GM19025 (cell line): ENCODE data around the gene SYCP2L.
"Not testable (repeated sequence)": the region's sequence is repeated elsewhere in the genome, so short reads cannot be mapped to it uniquely, and the experiment has no call there.

Experiments used
- ATAC-seq: cut with Tn5 transposase; IDR thresholded peaks from one replicate; pipeline ENCODE4 v1.9.1; 2021; ENCODE audit warnings: mild to moderate bottlenecking, low read depth, moderate library complexity; ENCODE audit not compliant: unreplicated experiment

Gene SYCP2L

DNA sequence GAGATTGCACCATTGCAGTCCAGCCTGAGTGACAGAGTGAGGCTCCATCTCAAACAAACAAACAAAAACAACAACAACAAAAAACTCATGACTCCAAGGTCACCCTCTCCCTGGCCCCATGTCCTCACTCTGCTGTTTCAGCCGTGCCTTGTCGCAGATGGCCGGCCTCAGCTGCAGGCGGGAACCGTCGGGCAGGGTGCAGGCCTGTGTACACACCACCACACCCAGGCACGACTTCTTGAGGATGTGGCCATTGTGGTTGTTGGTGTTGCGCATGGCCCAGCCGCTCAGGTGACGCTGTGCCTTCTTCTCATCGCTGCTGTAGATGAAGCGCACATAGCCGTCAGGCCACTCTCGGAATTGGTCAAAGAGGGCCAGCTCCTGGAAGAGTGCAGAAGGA is 9.8 kb upstream of the SYCP2L start:
- ATAC-seq = no peak

DNA sequence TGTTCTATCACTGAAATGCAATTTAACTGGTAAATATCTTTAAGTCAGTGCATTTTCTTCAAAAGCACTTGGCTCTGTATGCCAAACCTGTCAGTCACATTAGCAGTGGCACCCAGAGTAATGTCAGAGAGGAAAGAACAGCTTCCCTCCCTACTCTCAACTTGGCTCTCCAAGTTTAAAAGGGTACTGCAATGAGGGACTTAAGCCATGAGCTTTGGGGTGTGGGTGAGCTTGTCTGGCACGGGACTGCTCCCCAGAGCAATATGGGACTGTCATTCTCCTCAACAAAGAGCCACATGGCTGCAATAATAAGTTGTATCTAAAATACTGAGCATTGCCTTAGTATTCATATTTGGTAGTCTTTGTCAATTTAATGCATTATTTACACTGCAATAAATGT is 9.0 kb upstream of the SYCP2L start:
- ATAC-seq = no peak

- ATAC-seq = no peak
Measured at GRCh38 chr6:10880366-10880765, 6.5 kb upstream of the SYCP2L start.

DNA sequence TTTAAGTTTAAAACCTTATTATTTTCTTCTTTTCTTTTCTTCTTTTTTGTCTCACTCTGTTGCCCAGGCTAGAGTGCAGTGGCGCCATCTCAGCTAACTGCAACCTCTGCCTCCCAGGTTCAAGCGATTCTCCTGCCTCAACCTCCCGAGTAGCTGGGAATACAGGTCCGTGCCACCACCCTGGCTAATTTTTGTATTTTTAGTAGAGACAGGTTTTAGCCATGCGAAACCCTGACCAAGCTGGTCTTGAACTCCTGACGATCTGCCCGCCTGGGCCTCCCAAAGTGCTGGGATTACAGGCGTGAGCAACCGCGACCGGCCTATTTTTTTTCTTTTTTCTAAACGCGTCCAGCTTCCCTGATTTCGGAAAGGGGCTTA is 4.6 kb upstream of the SYCP2L start:
- not testable (repeated sequence) for ATAC-seq

DNA sequence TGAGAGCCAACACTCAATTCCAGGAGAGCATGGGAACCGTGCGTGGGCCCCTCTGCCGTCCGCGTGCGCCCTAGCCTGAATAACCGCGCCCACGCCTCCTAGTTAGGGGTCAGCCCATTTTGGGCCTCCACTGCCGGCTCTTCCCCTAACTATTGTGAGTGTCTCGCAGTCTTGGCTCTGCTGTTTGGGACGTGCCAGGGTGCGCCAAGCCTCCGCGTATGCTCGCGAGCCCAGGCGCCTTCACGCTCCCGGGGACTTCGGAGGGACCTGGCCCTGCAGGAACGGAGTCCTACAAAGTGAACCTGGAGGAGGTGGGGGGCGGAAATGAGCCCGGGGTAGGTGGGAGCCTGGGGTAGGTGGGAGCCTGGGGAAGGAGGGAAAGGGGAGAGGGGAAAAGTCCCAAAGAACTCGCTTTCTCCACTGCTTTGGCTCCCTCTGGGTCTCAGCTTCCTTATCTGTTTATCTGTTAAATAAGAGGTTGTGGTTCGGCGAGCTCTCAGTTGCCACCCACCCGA is 4.1 kb upstream of the SYCP2L start:
- ATAC-seq = no peak

DNA sequence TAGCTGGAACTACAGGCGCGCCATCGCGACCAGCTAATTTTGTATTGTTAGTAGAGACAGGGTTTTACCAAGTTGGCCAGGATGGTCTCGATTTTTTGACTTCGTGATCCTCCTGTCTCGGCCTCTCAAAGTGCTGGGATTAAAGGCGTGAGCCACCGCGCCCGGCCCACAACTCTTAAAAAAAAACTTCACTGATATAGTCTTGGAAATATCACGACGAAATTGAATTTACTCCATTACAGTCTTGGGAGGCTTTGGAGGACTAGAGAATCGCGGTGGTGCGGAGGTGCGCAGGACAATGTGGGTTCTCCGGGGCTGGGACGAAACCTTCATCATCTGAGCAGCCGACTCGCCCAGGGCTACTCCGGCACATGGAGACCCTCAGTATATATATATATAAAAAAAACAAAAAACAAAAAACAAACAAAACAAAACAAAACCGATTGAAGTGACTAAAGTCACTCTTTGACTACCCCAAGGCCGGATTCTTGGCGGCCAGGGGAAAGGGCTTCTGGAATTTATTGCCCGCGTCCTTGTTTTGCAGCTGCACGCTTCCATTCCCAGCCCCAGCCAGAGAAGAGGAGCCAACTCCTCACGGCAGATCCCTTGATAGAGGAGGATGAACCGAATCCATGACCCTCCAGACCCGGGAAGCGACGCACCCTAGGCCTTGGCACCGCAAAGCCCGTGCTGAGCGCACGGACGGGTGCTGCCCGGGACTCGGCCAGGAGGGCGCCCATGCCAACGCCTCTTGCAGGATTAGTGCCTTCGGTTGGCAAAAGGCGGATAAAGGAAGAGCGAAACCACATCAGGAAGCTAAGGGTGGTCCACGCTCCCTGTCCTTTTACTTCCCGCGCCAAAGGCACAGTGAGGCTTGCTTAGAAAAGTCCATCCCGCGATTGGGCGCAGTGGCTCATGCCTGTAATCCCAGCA is 3.3 kb upstream of the SYCP2L start:
- ATAC-seq = no peak

GRCh38 chr6:10884245-10884972 is 2.4 kb upstream of the SYCP2L start:
- no peak for ATAC-seq

GRCh38 chr6:10886365-10886690 is 524 bp upstream of the SYCP2L start:
- not testable (repeated sequence) for ATAC-seq

- no peak for ATAC-seq
Measured at GRCh38 chr6:10890151-10890550, 3.3 kb downstream of the SYCP2L start.

DNA sequence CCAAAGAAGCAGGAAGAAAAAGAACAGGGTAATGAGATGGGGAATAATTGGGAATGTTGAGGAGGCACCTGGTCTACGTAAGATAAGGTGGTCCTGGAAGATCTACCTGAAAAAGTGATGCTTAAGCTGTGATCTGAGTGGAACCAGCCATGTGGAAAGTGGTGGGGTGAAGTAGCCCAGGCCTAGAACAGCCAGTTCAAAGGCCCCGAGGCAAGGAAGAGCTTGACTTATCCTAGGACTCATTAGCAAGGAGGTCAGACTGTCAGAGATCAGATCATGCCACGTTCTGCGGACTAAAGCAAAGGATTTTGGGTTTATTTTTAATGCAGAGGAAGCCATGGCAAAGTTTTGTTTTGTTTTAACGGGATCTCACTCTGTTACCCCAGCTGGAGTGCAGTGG is 5.1 kb downstream of the SYCP2L start:
- no peak for ATAC-seq

GRCh38 chr6:10894958-10895357 is 8.1 kb downstream of the SYCP2L start:
- ATAC-seq = no peak

DNA sequence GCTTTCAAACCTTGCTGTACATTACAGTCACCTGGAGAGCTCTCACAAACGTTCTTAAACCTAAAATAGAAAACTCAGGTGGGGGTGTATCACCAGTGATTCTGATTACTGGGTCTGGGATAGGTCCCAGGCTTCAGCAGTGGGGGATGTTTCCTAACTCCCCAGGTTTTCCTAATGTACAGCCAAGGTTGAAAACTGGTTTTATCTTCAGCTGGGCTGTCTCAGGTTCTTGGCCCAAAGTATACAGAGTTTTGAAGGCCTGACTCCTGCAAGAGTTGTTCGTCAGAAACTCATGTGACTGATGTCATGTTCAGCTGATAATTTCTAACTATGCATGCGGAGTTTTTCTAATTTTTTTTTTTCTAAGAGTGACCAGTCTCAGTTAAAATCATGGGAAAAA is 9.8 kb downstream of the SYCP2L start:
- ATAC-seq = no peak

DNA sequence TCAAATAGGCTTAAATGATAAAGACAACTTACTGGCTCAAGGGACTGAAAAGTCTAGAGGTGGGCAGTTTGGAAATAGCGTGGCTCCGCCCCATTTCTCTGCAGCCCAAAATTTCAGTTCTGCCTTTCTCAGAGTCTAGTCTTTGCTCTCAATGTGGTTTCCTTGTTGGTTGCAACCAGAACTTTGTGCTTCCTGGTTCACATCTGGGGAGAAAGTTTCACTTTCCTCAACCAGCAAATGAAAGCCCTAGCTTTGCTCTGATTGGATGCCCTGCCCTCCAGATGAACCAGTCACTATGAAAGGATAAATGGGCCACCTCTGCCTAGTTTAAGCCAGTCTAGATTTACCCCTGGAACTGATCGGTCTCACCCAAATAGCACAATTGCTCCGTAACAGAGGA is 14.9 kb downstream of the SYCP2L start:
- ATAC-seq = peak; percentile 95

GRCh38 chr6:10904015-10904414 is 17.2 kb downstream of the SYCP2L start:
- ATAC-seq = no peak

GRCh38 chr6:10908228-10908627 is 21.4 kb downstream of the SYCP2L start:
- no peak for ATAC-seq

DNA sequence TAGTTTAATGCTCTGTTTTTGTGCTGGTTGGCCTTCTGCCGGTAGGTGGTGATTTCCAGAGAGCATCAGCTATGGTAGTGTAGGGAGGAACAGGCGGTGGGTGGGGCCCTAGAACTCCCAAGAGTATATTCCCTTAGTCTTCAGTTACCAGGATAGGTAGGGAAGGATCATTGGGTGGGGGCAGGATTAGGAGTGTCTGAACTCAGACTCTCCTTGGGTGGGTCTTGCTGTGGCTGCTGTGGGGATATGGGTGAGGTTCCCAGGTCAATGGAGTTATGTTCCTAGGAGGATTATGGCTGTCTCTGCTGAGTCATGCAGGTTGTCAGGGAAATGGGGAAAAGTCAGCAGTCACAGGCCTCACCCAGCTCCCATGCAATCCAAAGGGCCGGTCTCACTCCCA is 32.7 kb downstream of the SYCP2L start:
- ATAC-seq = not testable (repeated sequence)

GRCh38 chr6:10933126-10933525 is 46.3 kb downstream of the SYCP2L start:
- no peak for ATAC-seq

DNA sequence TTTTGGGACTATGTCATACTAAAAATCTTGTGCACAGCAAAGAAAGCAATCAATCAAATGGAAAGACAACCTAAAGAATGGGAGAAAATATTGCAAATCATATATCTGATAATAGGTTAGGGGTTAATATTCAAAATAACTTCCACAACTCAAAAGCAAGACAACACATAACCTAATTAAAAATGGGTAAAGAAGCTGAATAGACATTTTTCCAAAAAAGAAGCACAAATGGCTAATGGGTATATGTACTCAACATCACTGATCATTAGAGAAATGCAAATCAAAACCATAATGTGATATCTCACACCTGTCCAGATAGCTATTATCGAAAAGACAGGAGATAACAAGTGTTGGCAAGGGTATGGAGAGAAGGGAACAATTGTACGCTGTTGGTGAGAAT is 53.0 kb downstream of the SYCP2L start:
- no peak for ATAC-seq

GRCh38 chr6:10945845-10946244 is 59.0 kb downstream of the SYCP2L start:
- no peak for ATAC-seq

- ATAC-seq = no peak
Measured at GRCh38 chr6:10947966-10948365, 61.1 kb downstream of the SYCP2L start.

DNA sequence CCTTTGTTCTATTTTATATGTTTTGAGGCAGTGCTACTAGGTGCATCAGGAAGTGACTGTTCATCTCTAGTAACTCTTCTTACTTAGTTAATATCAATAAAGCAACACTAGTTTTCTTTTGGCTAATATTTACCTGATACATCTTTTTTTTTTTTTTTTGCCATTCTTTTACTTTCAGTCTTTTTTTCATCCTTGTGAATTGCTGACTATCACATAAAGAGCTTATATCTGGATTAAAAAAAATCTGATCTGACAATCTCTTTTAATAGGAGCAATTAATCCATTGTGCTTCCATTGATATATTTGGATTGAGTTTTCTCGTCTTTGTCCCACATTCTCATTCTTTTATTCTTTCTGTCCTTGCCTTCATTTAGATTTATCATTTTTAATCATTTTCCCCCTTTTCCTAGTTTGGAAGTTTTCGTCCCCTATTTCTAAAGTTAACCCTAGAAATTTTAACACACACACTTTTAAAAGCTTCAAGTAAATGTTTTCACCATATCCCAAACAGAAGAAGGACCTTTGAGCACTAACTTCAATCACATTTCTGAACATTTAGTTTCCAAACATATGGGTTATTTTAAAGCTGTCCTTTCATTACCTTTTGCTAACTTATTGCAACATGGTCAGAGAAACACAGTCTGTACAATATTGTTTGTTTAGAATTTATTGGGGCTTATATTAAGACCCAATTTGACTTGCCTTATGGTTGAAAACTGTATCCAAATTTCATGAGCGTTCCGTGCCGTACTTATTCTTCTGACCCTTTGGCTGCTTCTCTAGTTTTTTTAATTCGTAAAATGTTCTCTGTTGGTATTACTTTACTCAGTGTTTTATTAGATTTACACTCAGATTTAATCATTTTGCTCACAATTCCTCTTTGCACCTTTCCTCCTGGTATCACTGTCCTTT is 63.0 kb downstream of the SYCP2L start:
- ATAC-seq = no peak
